Measurements from ENCODE around the gene PARD3.

Gene PARD3

GRCh38 chr10:34125702-34126101 lies 689.4 kb downstream of the PARD3 start:
- no peak for DNase-seq (ENCODE audit: low read depth)

GRCh38 chr10:34124522-34125035 lies 690.5 kb downstream of the PARD3 start:
- DNase-seq (ENCODE audit: low read depth), result no peak

- DNase-seq (ENCODE audit: low read depth), result no peak
These were observed 693.1 kb downstream of the PARD3 start for GRCh38 chr10:34121781-34122622.

- no peak for DNase-seq (ENCODE audit: low read depth)
These were observed 693.9 kb downstream of the PARD3 start for GRCh38 chr10:34121125-34121753.

- no peak for DNase-seq (ENCODE audit: low read depth)
These were observed 695.6 kb downstream of the PARD3 start for GRCh38 chr10:34119456-34119855.

- no peak for DNase-seq (ENCODE audit: low read depth)
These were observed 698.3 kb downstream of the PARD3 start for GRCh38 chr10:34116681-34117271.

- DNase-seq (ENCODE audit: low read depth), result no peak
These were observed 698.9 kb downstream of the PARD3 start for GRCh38 chr10:34116220-34116641.

- no peak for DNase-seq (ENCODE audit: low read depth)
These were observed 700.2 kb downstream of the PARD3 start for GRCh38 chr10:34114914-34115313.

- DNase-seq (ENCODE audit: low read depth), result no peak
These were observed 701.4 kb downstream of the PARD3 start for GRCh38 chr10:34113504-34114225.

- no peak for DNase-seq (ENCODE audit: low read depth)
These were observed 702.8 kb downstream of the PARD3 start for GRCh38 chr10:34112171-34112782.

- no peak for DNase-seq (ENCODE audit: low read depth)
These were observed 703.9 kb downstream of the PARD3 start for GRCh38 chr10:34111179-34111578.

- DNase-seq (ENCODE audit: low read depth), result no peak
These were observed 705.0 kb downstream of the PARD3 start for GRCh38 chr10:34109952-34110702.

- no peak for DNase-seq (ENCODE audit: low read depth)
These were observed 705.6 kb downstream of the PARD3 start for GRCh38 chr10:34109495-34109894.

- DNase-seq (ENCODE audit: low read depth), result no peak
These were observed 707.2 kb downstream of the PARD3 start for GRCh38 chr10:34107626-34108516.

- DNase-seq (ENCODE audit: low read depth), result no peak
These were observed 708.7 kb downstream of the PARD3 start for GRCh38 chr10:34106356-34106885.

GRCh38 chr10:34104829-34105572 lies 710.1 kb downstream of the PARD3 start:
- DNase-seq (ENCODE audit: low read depth), result no peak

GRCh38 chr10:34102893-34103506 lies 712.1 kb downstream of the PARD3 start:
- DNase-seq (ENCODE audit: low read depth), result no peak

GRCh38 chr10:34102237-34102673 lies 712.8 kb downstream of the PARD3 start:
- no peak for DNase-seq (ENCODE audit: low read depth)

Data from activated T-helper 9 cell treated with anti-CD3 and anti-CD28 coated beads, Interleukin-2, amount 50 U/mL, for 16 hours (primary cell).